HFFc6 (cell line): ENCODE results near the gene CERK. TPM values are rescaled to one million over a fixed set of nuclear protein-coding genes. Genes with fewer than 3 reads are reported as not detected.

Experiments
- DNase-seq: peaks from one replicate; pipeline ENCODE4 v3.0.0-alpha.2; 2018
- H3K27ac Mint-ChIP-seq: 2 replicates; pipeline ENCODE4 v1.8.0; 2020; ENCODE audit warnings: mild to moderate bottlenecking, mixed read lengths
- H3K27me3 Mint-ChIP-seq: 2 replicates; pipeline ENCODE4 v1.8.0; 2021; ENCODE audit warnings: mild to moderate bottlenecking, moderate library complexity, mixed read lengths; ENCODE audit not compliant: insufficient read depth
- H3K36me3 Mint-ChIP-seq: 2 replicates; pipeline ENCODE4 v1.8.0; 2021; ENCODE audit warnings: low read depth, mixed read lengths
- H3K4me1 Mint-ChIP-seq: 2 replicates; pipeline ENCODE4 v1.8.0; 2020; ENCODE audit warnings: low read depth, mixed read lengths
- H3K4me3 Mint-ChIP-seq: 2 replicates; pipeline ENCODE4 v1.8.0; 2020; ENCODE audit warnings: mild to moderate bottlenecking, moderate library complexity, mixed read lengths
- H3K9me3 Mint-ChIP-seq: 2 replicates; pipeline ENCODE4 v1.8.0; 2020; ENCODE audit warnings: mild to moderate bottlenecking, mixed read lengths
- CTCF ChIP-seq: fragments of 200-600 bp; sonication (generic); IDR thresholded peaks from 2 replicates; pipeline ENCODE4 v1.5.0; 2021; ENCODE audit warnings: antibody characterized with exemption, mild to moderate bottlenecking
- total RNA-seq, 6 experiments: library from RNA; stranded (reverse); fragmentation: NEBNext Ultra II Directional; extraction: Animal tissue kit (Norgen Biotek cat#: 25700); gene quantifications; 2 replicates in 1 of 6; 3 replicates in 5 of 6; pipeline ENCODE4 v1.2.3, GENCODE V29; 2021

The CERK gene
- total RNA-seq, 6 experiments from 2014 or later = 49.1 to 54.8 (median 52.0) TPM

- no peaks in the 10 kb centered on the region for H3K4me1 Mint-ChIP-seq
- H3K27ac Mint-ChIP-seq = no peak overlapping the region
- H3K27me3 Mint-ChIP-seq = peaks cover 1% of the 10 kb centered on the region; the same call in 1 of the 2 replicates
- no peak overlapping the region for H3K4me3 Mint-ChIP-seq
- H3K9me3 Mint-ChIP-seq = no peaks in the 10 kb centered on the region
- DNase-seq = no peak
- TF ChIP-seq CTCF = no peak
- no peaks in the 10 kb centered on the region for H3K36me3 Mint-ChIP-seq
These were observed 78.8 kb downstream of the CERK start for GRCh38 chr22:46659059-46659790.

DNA sequence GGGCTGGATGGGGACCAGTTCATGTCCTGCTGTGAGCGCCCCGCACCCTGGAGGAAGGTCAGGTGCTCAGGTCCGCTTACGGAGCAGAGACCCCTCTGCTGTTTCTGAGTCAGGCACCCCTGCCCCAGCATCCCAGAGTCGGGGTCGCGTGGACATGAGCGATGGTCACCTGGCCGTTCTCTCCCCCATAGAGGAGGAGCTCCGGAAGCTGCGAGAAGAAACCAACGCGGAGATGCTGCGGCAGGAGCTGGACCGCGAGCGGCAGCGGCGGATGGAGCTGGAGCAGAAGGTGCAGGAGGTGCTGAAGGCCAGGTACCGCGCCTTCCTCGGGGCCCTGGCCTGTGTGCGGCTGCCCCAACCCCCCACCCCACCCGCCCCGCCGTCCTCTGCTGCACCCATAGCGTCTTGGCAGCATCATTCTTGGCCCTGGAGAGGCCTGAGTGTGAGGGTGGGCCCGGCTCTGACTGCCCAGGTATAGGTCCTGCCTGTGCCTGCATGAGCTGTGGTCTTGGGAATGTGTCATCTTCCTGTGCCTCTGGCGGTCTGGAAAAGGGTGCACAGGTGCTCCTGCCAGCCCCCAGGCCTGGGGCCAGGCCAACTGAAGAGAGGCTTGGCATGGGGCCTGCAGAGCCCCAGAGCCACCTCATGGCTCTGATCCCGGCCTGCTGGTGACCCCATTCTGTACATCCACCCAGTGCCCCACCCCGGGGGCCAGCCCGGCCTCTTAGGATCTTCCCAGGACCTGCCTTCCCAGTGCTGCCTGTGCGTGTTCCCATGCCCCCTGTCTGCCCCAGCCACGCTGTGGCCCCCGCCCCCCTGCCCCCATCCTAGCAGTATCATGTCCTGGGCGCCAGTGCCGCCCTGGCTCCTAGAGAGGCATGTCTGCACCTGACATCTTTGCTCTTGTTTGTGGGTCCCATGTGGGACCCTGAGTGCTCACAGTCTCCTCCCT lies 79.8 kb downstream of the CERK start:
- Mint-ChIP-seq H3K9me3 (no peaks in the 10 kb centered on the region), H3K36me3 (no peaks in the 10 kb centered on the region), H3K4me3 (no peak overlapping the region), H3K27ac (no peak overlapping the region), H3K27me3 (peaks cover 1% of the 10 kb centered on the region; the same call in 1 of the 2 replicates), H3K4me1 (no peaks in the 10 kb centered on the region)
- DNase-seq = no peak
- TF ChIP-seq CTCF = no peak

- Mint-ChIP-seq H3K36me3 (no peaks in the 10 kb centered on the region), H3K4me3 (no peak overlapping the region), H3K27ac (no peak overlapping the region), H3K27me3 (peaks cover 1% of the 10 kb centered on the region; the same call in 1 of the 2 replicates), H3K4me1 (peaks cover 4% of the 10 kb centered on the region; the same call in 1 of the 2 replicates), H3K9me3 (no peaks in the 10 kb centered on the region)
- TF ChIP-seq CTCF = no peak
- no peak for DNase-seq
These were observed 80.4 kb downstream of the CERK start for GRCh38 chr22:46657655-46657953.

- Mint-ChIP-seq H3K27ac (no peak overlapping the region), H3K4me1 (peaks cover 6% of the 10 kb centered on the region; the same call in 1 of the 2 replicates), H3K9me3 (no peaks in the 10 kb centered on the region), H3K4me3 (no peak overlapping the region), H3K27me3 (peaks cover 1% of the 10 kb centered on the region; the same call in 1 of the 2 replicates), H3K36me3 (no peaks in the 10 kb centered on the region)
- DNase-seq = no peak
- no peak for TF ChIP-seq CTCF
These were observed 81.0 kb downstream of the CERK start for GRCh38 chr22:46656856-46657654.
